GM12874 (cell line): ENCODE measurements around the gene WNT9A.

Experiments
- CTCF ChIP-seq: IDR thresholded peaks from 2 replicates; pipeline ENCODE4 v1.5.1; 2011; ENCODE audit warnings: low read depth, mild to moderate bottlenecking, control low read depth, low read length, moderate library complexity; ENCODE audit not compliant: insufficient read depth

The WNT9A gene

DNA sequence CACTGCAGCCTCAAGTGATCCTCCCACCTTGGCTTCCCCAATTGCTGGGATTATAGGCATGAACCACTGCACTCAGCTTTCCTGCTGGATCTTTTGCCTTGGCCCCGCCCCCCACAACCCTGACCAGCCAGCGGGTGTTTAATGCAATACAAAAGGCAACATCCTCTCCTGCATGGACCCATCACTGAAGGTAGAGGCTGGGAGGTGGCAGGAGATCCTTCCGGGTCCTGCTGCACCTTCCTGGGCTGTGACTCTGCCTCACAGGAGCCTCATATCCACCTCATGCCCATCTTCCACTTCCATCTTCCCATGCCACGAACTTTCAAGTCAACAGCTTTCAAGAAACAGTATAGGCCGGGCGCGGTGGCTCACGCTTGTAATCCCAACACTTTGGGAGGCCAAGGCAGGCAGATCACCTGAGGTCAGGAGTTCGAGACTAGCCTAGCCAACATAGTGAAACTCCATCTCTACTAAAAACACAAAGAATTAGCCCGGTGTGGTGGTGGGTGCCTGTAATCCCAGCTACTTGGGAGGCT, 11.7 kb upstream of the WNT9A start:
- no peak for TF ChIP-seq CTCF

DNA sequence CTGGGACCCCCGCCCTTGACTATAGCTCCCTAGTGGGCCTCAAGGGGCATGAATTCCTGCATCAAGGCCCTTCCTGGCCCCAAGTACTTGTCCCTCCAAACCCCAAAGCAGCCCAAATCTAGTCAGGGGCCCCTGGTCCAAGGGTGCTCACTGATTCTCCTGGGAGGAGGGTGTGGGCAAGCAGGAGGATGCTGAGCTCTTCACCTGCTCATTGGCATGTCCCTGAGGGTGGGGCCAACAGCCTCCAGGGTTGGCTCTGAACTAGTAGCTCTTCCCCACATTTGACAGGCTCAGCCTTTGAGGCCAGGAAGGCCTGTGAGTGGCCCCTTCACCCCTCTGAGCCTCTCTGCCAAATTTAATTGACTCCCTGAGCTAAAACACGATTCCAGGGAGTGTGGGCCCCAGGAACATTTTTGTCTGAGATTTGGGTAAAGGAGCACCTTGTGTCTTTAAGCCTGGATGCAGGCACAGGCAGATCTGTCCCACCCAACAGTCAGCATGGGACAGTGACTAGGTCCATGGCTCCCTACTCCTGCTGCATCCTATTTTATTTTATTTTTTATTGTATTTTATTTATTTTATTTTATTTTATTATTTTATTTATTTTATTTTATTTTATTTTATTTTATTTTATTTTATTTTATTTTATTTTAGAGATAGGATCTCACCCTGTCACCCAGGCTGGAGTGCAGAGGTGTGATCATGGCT, 11.0 kb upstream of the WNT9A start:
- no peak for TF ChIP-seq CTCF

DNA sequence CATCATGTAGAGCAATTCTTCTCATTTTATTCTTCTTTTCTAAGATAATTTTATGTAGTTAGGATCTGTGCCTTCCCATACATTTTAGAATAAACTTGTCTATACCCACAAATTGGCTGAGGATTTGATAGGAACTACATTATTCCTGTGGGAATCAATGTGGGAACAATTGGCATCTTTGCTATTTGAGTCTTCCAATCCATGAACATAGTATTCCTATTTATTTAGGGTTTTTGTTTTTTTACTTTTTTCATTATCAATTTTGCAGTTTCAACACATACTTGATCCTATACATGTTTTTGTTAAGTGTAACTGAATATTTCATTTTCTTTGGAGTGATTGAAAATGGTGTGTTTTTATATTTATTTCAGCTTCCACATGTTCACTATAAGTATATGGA, 8.1 kb upstream of the WNT9A start:
- TF ChIP-seq CTCF, result no peak

DNA sequence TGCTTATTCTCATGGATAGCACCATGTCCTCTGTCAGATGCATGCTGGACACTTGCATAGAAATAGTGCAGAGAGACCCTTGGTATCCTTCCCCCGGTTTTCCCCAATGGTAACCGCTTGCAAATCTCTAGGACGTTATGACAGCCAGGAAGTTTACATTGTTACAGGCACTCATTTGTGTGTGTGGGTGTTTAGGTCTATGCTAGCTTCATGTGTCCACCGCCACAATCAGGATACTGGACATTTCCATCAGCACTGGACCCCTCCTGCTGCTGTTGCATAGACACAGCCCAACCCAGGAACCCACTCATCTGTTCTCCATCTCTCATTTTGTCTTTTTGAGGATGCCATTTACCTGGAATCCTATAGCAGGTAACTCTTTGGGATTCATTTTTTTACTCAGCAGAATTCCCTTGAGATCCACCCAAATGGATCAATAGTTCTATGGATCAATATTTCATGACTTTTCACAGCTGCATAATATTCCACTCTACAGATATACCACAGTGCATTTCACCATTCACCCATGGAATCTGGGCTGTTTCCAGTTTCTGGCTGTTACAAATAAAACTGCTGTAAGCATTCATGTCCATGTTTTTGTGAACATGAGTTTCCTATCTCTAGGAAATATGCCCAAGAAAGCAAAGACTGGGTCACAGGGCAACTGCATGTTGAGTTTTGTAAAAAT, 6.6 kb upstream of the WNT9A start:
- TF ChIP-seq CTCF, result no peak

DNA sequence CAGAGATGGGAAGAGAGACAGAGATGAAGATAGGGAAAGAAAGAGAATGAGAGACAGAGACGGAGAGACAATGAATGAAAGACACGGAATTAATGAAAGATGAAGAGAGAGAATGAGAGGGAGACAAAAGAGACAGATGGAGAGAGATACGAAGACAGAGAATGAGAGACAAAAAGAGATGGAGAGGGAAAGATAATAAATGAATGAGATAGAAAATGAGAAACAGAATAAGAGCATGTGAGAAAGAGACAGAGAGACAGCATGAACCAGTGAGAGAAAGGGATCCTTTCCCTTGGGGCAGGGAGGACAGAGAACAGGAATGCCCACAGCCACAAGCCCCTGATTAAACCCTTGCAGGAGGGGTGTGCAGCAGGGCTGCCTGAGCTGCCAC, 5.3 kb upstream of the WNT9A start:
- no peak for TF ChIP-seq CTCF

- no peak for TF ChIP-seq CTCF
These were observed 4.8 kb upstream of the WNT9A start for GRCh38 chr1:227952374-227953021.

GRCh38 chr1:227951624-227952373, 4.1 kb upstream of the WNT9A start:
- no peak for TF ChIP-seq CTCF
